HG03060 (cell line): ENCODE measurements around the gene PRKAR2A.
"Not testable (repeated sequence)": the region's sequence is repeated elsewhere in the genome, so short reads cannot be mapped to it uniquely, and the experiment has no call there.

Experiments used
- ATAC-seq: cut with Tn5 transposase; IDR thresholded peaks from one replicate; pipeline ENCODE4 v1.9.1; 2021; ENCODE audit warnings: low read depth, moderate number of reproducible peaks; ENCODE audit not compliant: unreplicated experiment

Gene PRKAR2A

GRCh38 chr3:48784426-48785120 is 63.1 kb downstream of the PRKAR2A start:
- no peak for ATAC-seq

GRCh38 chr3:48783304-48783703 is 64.4 kb downstream of the PRKAR2A start:
- no peak for ATAC-seq

GRCh38 chr3:48782046-48782445 is 65.6 kb downstream of the PRKAR2A start:
- no peak for ATAC-seq

- not testable (repeated sequence) for ATAC-seq
Observed at GRCh38 chr3:48778565-48778964, 69.1 kb downstream of the PRKAR2A start.

- no peak for ATAC-seq
Observed at GRCh38 chr3:48776854-48777253, 70.8 kb downstream of the PRKAR2A start.

GRCh38 chr3:48770192-48770502 is 77.5 kb downstream of the PRKAR2A start:
- ATAC-seq = no peak

GRCh38 chr3:48765376-48765775 is 82.3 kb downstream of the PRKAR2A start:
- no peak for ATAC-seq

GRCh38 chr3:48762816-48763215 is 84.9 kb downstream of the PRKAR2A start:
- no peak for ATAC-seq

GRCh38 chr3:48759991-48760540 is 87.6 kb downstream of the PRKAR2A start:
- not testable (repeated sequence) for ATAC-seq

GRCh38 chr3:48759531-48759930 is 88.1 kb downstream of the PRKAR2A start:
- ATAC-seq = not testable (repeated sequence)

GRCh38 chr3:48759071-48759470 is 88.6 kb downstream of the PRKAR2A start:
- ATAC-seq = no peak

GRCh38 chr3:48756640-48757039 is 91.0 kb downstream of the PRKAR2A start:
- ATAC-seq = no peak

- no peak for ATAC-seq
Observed at GRCh38 chr3:48750856-48751255, 96.8 kb downstream of the PRKAR2A start.

GRCh38 chr3:48748754-48749153 is 98.9 kb downstream of the PRKAR2A start:
- ATAC-seq = no peak

GRCh38 chr3:48747706-48748105 is 100.0 kb downstream of the PRKAR2A start:
- ATAC-seq = no peak

- ATAC-seq = no peak
Observed at GRCh38 chr3:48747015-48747615, 100.6 kb downstream of the PRKAR2A start.

GRCh38 chr3:48743773-48744172 is 103.9 kb downstream of the PRKAR2A start:
- no peak for ATAC-seq

GRCh38 chr3:48741226-48741625 is 106.4 kb downstream of the PRKAR2A start:
- ATAC-seq = not testable (repeated sequence)

- ATAC-seq = no peak
Observed at GRCh38 chr3:48739955-48740823, 107.5 kb downstream of the PRKAR2A start.

GRCh38 chr3:48739617-48739954 is 108.1 kb downstream of the PRKAR2A start:
- ATAC-seq = no peak

GRCh38 chr3:48738926-48739616 is 108.6 kb downstream of the PRKAR2A start:
- no peak for ATAC-seq
